GM12875 (cell line): ENCODE results near the gene COMP.
A peak's percentile ranks its signal among the peaks of the same experiment; 100 is the strongest.

ENCODE experiments used
- H3K4me3 ChIP-seq: one replicate; pipeline ENCODE4 v1.5.1; 2011; ENCODE audit warnings: low read depth, low read length, control low read depth
- CTCF ChIP-seq: IDR thresholded peaks from 2 replicates; pipeline ENCODE4 v1.5.1; 2011; ENCODE audit warnings: low read depth, mild to moderate bottlenecking, control low read depth, inconsistent platforms, low read length, moderate library complexity, borderline replicate concordance; ENCODE audit not compliant: insufficient read depth

COMP gene

GRCh38 chr19:18781047-18781600, 10.0 kb downstream of the COMP start:
- no peak for TF ChIP-seq CTCF
- H3K4me3 ChIP-seq, result no peak overlapping the region

GRCh38 chr19:18780631-18781030, 10.5 kb downstream of the COMP start:
- no peak overlapping the region for H3K4me3 ChIP-seq
- TF ChIP-seq CTCF, result peak; percentile 39

DNA sequence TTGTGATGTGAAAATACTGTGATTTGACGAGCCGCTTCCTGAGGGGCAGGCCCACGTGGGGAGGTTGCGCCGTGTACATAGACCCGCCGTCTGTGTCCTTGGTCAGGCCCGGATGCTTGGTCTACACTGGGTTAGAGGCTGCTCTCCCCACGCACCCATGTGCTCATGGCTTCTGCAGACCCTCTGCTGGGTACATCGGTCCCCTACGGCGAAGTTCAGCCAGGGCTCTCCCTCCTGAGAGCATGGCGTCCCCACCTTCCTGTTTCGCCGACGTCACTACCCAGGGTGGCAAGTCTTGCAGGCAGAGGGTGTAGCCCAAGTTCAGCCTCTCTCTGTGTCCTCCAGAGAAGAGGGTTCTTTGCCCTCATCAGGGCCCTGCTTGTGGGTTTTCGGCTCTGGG, 11.0 kb downstream of the COMP start:
- TF ChIP-seq CTCF, result no peak
- no peak overlapping the region for H3K4me3 ChIP-seq

GRCh38 chr19:18778826-18779495, 12.1 kb downstream of the COMP start:
- TF ChIP-seq CTCF, result no peak
- H3K4me3 ChIP-seq, result no peak overlapping the region

- TF ChIP-seq CTCF, result no peak
Observed at GRCh38 chr19:18778076-18778389, 13.1 kb downstream of the COMP start.

GRCh38 chr19:18777301-18778075, 13.6 kb downstream of the COMP start:
- no peak for TF ChIP-seq CTCF
- no peak overlapping the region for H3K4me3 ChIP-seq

More at GRCh38 chr19:18778076-18778389, 13.1 kb downstream of the COMP start:
- H3K4me3 ChIP-seq, result no peak overlapping the region

DNA sequence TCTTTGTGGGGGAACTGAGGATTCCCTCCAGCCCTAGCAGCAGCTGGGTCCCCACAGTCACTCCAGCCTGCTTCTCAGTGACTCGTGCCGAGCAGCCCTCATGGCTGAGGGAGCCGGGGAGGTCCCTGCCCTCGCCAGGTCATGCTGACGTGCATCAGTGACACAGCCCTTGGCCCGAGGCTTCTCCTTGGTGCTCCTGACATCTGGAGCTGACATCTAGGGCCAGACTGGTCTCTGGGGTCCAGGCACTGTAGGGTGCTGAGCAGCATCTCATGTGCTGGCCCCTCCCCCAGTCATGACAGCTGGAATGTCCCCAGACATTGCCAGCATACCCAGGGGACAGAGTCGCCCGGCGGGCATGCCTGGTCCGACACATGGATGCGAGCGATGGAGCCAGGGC, 14.4 kb downstream of the COMP start:
- H3K4me3 ChIP-seq, result no peak overlapping the region
- no peak for TF ChIP-seq CTCF
